Endothelial cell of umbilical vein (primary cell): ENCODE measurements around the gene ZNF101.

ENCODE experiments used
- EZH2 ChIP-seq: IDR thresholded peaks from 2 replicates; pipeline ENCODE4 v1.6.1; 2012; ENCODE audit warnings: borderline replicate concordance, low read depth, mild to moderate bottlenecking, moderate library complexity, low read length, inconsistent platforms; ENCODE audit not compliant: severe bottlenecking
- TF ChIP-seq, protein P1 (sequence below), 2 donors: IDR thresholded peaks; 1 replicate in 1 of 2; 2 replicates in 1 of 2; pipeline ENCODE4 v1.5.1; 2011; ENCODE audit warnings: low read length in 2 of 2, mild to moderate bottlenecking in 2 of 2, moderate library complexity in 2 of 2, control low read depth in 1 of 2, inconsistent platforms in 1 of 2, low read depth in 1 of 2; ENCODE audit not compliant: insufficient read depth in 1 of 2; ENCODE audit errors: extremely low read depth in 1 of 2
- TF ChIP-seq, protein P2 (sequence below): IDR thresholded peaks from 2 replicates; pipeline ENCODE4 v1.6.1; 2011; ENCODE audit not compliant: insufficient read depth, insufficient read length

DNA sequence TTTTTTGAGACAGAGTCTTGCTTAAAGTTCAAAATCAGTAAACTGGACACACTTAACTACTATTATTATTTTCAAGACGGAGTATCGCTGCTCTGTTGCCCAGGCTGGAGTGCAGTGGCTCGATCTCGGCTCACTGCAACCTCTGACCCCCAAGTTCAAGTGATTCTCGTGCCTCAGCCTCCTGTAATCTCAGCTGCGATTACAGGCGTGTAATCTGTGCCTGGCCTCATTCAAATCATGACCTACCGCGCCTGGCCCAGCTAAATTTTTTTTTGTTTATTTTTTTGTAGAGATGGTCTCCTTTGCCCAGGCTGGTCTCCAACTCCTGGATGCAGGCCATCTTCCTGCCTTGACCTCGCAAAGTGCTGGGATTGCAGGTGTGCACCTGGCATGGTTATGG lies 23.0 kb downstream of the ZNF101 start:
- TF ChIP-seq EZH2: no peak
- TF ChIP-seq, protein P1, sequence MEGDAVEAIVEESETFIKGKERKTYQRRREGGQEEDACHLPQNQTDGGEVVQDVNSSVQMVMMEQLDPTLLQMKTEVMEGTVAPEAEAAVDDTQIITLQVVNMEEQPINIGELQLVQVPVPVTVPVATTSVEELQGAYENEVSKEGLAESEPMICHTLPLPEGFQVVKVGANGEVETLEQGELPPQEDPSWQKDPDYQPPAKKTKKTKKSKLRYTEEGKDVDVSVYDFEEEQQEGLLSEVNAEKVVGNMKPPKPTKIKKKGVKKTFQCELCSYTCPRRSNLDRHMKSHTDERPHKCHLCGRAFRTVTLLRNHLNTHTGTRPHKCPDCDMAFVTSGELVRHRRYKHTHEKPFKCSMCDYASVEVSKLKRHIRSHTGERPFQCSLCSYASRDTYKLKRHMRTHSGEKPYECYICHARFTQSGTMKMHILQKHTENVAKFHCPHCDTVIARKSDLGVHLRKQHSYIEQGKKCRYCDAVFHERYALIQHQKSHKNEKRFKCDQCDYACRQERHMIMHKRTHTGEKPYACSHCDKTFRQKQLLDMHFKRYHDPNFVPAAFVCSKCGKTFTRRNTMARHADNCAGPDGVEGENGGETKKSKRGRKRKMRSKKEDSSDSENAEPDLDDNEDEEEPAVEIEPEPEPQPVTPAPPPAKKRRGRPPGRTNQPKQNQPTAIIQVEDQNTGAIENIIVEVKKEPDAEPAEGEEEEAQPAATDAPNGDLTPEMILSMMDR (IDR thresholded peaks at IDR 0.05; ENCODE audit: extremely low read depth in 1 of 2, insufficient read depth in 1 of 2, low read depth in 1 of 2, low read length in 2 of 2): no peak
- TF ChIP-seq, protein P2, sequence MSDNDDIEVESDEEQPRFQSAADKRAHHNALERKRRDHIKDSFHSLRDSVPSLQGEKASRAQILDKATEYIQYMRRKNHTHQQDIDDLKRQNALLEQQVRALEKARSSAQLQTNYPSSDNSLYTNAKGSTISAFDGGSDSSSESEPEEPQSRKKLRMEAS: no peak
